ENCODE data around the gene NKX2-8. TPM values are rescaled to one million over a fixed set of nuclear protein-coding genes. Genes with fewer than 3 reads are reported as not detected.
"Not testable (repeated sequence)": the region's sequence is repeated elsewhere in the genome, so short reads cannot be mapped to it uniquely, and the experiment has no call there.

Gene NKX2-8
- total RNA-seq, 1 experiment from 2014 or later, result not detected

DNA sequence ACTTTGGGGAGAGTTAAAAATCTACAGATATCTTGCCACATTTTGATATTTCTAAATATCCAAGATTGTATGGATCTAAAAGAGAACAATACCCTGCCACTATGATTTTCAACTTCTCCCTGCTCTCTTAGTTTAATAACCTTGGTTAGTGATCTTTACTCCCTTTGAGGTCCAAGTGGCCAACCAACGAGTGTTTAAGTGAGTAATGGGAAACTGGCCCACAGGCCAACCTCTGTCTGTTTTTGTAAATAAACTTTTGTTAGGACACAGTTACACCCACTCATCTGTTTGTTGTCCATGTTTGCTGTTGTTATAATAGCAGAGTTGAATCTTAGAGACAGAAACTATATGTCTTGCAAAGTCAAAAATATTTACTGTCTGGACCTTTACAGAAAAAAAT is 31.5 kb downstream of the NKX2-8 start:
- no peak for DNase-seq
- Histone ChIP-seq H3K4me3 (no peak overlapping the region), H3K27ac (no peak overlapping the region), H3K27me3 (no peaks in the 10 kb centered on the region; the same call in 1 of the 2 replicates), H3K4me1 (no peaks in the 10 kb centered on the region), H3K36me3 (no peaks in the 10 kb centered on the region), H3K9me3 (replicated peaks) (no peaks in the 10 kb centered on the region)

DNA sequence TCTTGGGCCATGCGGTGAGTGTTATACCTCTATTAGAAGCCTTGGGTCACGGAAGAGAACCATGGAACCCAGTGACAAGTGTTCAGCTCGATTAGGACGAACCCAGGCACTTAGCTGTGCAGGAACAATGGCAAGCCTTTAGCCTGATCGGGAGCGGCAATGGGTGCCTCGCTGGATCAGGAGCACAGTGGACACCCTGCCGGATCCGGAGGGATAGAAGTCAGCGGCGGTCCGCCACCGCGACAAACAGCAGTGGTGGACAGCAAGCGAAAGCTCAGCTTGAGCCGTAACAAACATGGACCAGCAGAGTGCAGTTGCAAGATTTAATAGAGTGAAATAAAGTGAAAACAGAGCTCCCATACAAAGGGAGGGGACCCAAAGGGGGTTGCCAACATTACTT is 38.1 kb downstream of the NKX2-8 start:
- not testable (repeated sequence) for H3K4me1 ChIP-seq; H3K27ac ChIP-seq; H3K4me3 ChIP-seq; H3K36me3 ChIP-seq; H3K9me3 ChIP-seq (replicated peaks); H3K27me3 ChIP-seq; DNase-seq

GRCh38 chr14:36538051-36538450 is 44.4 kb downstream of the NKX2-8 start:
- H3K4me1 ChIP-seq, result no peaks in the 10 kb centered on the region
- DNase-seq, result no peak
- no peaks in the 10 kb centered on the region for H3K9me3 ChIP-seq (replicated peaks)
- H3K4me3 ChIP-seq, result no peak overlapping the region
- H3K27me3 ChIP-seq, result no peaks in the 10 kb centered on the region
- no peaks in the 10 kb centered on the region for H3K36me3 ChIP-seq
- no peak overlapping the region for H3K27ac ChIP-seq

Other genes with a start within 250 kb of the NKX2-8 start
- gene NKX2-1, start 62.4 kb downstream of the NKX2-8 start, total RNA-seq (2014; rRNA removed; shearing (Covaris generic)), result not detected in 2 replicates
- gene PAX9, start 79.2 kb upstream of the NKX2-8 start, total RNA-seq (2014; rRNA removed; shearing (Covaris generic)), result not detected in 2 replicates